Kasumi-1 (cell line): ENCODE data around the gene ARHGAP9.
"Not testable (repeated sequence)": the region's sequence is repeated elsewhere in the genome, so short reads cannot be mapped to it uniquely, and the experiment has no call there.

Experiments used
- DNase-seq, 2 experiments: peaks; one replicate each; lab custom pipeline; 2025; lab: John Stamatoyannopoulos, UW

Gene ARHGAP9

GRCh38 chr12:57479376-57480115, at the start of gene ARHGAP9:
Gene ARHGAP9, minus strand, starts transcription at chr12:57479866. Its CDS starts 460 bp downstream, at chr12:57479406.
- no peak for DNase-seq

DNA sequence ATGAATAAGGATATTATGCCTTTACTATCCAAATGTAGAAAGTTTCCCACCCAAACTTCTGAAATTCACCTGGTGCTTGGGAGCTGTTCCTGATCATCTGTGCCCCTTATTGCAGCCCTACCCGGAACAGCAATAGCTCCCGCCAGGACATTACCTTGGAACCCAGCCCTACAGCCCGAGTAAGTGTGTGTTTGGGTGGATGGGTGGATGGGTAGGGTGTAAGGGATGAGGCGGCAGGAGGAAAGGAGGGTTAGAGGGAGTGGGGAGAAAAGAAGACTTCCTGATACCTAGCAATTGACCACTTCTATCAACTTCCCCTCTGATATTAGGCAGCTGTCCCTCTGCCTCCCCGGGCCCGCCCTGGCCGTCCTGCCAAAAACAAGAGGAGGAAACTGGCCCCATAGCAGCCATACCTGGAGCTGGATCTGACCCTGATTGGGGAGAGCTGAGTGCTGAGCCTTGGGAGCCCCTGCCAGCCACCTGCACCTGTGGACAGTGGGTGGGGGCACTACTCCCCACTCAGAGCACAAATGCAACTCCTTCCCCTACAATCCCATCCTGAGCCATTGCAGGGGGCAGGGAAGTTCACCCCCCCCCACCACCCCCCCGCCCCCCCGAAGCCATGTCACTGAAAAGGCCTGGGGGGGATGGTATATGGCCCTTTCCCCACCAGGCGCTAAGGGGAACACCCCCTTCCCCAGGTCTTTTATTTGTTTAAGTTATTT, 49.3 kb upstream of the ARHGAP9 start:
- no peak for DNase-seq

DNA sequence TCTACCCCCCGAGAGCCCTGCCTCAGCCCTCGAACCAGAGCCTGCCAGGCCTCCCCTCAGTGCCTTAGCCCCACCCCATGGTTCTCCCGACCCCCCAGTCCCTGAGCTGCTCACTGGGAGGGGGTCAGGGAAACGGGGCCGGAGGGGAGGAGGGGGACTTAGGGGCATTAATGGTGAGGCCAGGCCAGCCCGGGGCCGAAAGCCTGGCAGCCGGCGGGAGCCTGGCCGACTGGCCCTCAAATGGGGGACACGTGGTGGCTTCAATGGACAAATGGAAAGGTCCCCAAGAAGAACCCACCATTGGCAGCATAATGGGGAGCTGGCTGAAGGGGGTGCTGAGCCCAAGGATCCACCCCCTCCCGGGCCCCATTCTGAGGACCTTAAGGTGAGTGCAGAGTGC, 48.5 kb upstream of the ARHGAP9 start:
- DNase-seq = no peak

- DNase-seq = no peak
Measured at GRCh38 chr12:57527184-57527583, 47.5 kb upstream of the ARHGAP9 start.

DNA sequence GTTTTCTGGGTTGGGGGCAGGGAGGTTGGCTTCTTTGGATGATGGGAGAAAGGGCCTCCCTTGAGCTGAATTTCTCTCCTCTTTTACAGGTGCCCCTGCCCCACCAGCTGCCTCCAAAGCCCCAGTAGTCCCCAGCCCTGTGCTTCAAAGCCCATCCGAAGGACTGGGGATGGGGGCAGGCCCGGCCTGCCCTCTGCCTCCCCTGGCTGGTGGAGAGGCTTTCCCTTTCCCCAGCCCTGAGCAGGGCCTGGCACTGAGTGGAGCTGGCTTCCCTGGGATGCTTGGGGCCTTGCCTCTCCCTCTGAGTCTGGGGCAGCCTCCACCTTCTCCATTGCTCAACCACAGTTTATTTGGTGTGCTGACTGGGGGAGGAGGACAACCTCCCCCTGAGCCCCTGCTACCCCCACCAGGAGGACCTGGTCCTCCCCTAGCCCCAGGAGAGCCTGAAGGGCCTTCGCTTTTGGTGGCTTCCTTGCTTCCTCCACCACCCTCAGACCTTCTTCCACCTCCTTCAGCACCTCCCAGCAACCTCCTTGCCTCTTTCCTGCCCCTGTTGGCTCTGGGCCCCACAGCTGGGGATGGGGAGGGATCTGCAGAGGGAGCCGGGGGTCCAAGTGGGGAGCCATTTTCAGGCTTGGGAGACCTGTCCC, 46.9 kb upstream of the ARHGAP9 start:
- no peak for DNase-seq

GRCh38 chr12:57525615-57526383, 46.1 kb upstream of the ARHGAP9 start:
- no peak for DNase-seq

DNA sequence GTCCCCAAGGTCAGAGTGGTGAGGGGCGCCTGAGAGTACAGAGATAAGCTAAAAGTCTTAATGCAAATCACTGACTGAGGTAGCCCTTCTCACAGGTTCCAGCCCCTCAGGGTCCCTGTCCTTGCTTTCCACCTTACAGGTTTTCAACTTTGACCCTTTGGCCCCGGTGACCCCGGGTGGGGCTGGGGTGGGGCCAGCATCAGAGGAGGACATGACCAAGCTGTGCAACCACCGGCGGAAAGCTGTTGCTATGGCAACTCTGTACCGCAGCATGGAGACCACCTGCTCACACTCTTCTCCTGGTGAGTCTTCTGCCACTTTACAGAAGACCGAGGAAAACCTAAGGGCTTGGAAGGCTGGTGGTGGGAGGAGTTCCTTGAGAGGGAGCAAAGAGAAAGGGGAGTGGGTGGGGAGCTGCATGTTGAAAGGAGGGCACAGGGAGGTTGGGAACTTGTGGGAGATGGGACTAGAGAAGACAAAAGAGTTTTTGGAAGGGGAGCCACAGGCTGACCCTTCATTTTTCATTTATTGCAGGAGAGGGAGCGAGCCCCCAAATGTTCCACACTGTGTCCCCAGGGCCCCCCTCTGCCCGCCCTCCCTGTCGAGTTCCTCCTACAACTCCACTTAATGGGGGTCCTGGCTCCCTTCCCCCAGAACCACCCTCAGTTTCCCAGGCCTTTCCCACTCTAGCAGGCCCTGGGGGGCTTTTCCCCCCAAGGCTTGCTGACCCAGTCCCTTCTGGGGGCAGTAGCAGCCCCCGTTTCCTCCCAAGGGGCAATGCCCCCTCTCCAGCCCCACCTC, 45.3 kb upstream of the ARHGAP9 start:
- no peak for DNase-seq

GRCh38 chr12:57523706-57524614, 44.3 kb upstream of the ARHGAP9 start:
- no peak for DNase-seq

DNA sequence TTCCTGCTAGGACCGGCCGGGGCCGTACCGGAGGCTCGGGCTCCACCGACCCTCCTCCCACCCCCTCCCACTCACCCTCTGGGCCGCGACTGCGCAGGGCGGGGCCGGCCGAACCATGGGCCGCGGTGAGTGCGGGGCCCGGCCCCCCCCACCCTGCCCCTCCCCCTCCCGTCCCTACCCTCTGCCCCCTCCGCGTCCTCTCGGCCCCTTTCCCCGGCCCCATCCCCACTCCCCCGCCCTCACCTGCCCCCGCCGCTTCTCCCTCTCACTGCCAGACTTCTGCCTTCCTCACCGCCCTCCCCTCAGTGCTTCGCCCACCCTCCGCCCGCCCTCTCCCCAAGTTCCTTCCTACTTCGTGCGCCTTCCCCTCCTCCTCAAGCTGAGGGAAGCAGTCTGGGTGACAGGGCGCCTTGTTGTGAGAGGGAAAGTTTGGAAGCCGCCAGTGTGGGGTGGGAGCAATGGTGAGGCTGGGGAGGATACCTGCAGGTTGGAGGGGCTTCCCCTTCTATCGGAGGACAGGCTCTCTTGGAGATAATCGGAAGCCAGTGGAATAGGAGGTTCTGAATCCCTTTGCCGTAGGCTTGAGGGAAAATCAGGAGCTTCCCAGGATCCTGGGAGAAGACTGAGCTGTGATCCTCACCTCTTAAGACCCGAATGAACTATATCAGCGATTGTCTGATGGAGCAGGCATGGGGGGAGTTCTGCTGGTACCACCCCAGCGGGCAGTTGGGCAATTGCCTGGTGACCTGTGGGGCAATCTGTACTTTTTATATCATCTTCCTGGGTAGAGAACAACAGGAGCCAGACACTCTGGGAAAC, 43.4 kb upstream of the ARHGAP9 start:
- peak; percentile 81 to 82 for DNase-seq

DNA sequence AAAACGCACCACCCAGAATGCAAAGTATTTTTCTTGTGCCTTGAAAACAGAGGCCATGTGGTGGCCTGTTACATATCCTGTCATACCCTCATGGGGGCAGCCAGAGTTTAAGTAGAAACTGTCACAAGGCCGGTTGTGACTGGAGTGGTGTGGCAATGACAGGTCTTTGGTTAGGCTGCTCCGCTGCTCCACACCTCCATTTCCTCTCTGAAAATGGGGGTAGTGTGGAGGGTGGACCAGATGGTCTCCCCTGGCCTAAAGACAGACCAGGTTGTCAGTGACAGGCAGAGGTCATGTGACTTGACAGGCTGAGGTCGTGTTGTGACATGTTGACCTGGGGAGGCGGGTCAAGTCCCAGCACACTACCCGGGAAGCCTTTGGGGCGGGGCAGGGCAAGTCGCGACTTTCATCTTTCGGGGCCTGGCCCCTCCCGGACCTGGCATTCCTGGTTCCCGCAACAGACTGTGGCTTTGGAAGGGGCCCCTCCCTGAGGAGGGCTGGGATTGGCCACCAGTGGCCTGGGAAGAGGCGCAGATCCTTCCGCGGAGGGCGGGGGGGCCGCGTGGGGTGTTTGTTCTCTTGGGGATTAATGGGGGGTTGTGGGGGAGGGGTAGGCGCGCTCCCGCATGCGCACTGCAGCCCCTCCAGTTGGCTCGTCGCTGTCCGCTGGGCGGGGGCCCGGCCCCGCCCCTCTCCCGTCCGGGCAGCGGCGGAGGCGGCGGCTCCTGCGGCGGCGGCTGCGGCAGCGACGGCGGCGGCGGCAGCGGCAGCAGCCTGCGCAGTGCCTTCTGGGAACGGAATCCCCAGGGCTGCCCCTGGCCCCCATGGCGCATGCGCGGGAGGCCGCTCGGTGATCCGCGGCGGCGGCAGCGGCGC, 42.6 kb upstream of the ARHGAP9 start, which contains the start of gene MBD6:
TSS of gene MBD6 (plus strand) at position 814 of the 876 bp plus-strand sequence. CDS start 1,480 bp downstream, outside the sequence.
- peak; percentile 80 to 84 for DNase-seq

DNA sequence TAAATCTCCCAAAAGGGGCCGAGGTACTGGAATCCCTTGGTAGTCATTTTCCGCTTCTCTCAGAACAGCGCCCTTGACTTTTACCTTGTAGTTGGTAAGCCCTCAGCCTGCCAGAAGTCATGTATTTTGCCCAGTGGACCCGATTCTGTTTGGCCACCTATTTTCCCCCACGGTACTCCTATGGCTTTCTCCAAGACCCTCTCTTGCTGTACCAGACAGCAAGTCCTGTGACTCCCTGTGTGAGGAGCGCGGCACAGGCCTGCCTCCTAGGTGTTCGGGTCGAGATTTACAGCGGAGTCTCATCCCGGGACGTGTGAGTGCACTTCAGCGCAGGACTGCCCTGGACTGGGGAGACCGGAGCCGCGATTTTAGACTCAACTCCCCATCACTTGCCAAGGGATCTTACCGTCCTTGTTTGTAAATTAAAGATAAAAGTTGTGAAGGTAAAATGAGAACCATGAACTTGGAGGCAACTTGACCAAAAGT, 41.9 kb upstream of the ARHGAP9 start:
- DNase-seq = no peak

GRCh38 chr12:57520053-57520818, 40.6 kb upstream of the ARHGAP9 start, which contains the start of gene DDIT3:
Gene DDIT3, minus strand, starts transcription at chr12:57520514. Its CDS starts 3,108 bp downstream, at chr12:57517406.
- peak; percentile 96 to 98 for DNase-seq

GRCh38 chr12:57519796-57520052, 40.1 kb upstream of the ARHGAP9 start:
- DNase-seq = peak in 1 of 2 experiments; percentile 24

DNA sequence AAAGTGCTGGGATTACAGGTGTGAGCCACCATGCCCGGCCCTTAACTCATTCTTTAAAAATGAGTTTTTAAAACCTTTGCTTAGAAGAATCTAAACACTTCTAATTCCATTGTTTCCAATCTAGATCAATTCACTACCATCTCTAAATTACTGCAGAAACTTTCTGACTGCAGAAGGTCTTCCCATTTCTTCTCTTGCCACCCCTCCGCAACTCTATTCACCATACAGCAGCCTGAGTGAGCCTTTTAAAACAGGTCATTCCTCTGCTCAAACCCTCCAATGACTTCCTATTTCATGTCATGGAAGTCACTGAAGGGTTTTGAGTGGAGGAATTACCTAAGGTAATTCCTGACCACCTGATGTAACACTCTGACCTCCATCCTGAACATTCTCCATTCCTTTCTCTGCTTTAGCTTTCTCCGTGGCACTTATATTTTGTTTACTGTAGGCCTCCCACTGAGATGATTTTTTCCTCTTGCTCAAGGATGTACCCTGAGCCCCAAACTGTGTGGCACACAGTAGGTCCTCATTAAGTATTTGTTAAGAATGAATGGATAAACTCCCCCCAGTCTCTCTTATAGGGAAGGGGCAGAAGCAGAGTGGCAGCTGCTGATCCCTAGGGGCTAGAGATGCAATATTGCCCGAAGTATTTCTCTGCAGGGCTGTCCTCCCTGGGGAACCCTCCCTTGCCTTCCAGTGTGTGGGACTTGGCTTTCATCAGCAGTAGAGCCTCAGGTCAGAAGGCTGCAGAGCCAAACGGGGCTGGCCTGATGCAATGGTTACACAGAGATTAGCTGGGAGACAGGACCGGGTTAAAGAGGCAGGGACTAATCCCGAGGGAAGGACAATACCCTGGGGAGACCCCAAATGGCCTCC, 39.5 kb upstream of the ARHGAP9 start:
- DNase-seq = no peak

GRCh38 chr12:57518176-57518919, 38.7 kb upstream of the ARHGAP9 start:
- no peak for DNase-seq

DNA sequence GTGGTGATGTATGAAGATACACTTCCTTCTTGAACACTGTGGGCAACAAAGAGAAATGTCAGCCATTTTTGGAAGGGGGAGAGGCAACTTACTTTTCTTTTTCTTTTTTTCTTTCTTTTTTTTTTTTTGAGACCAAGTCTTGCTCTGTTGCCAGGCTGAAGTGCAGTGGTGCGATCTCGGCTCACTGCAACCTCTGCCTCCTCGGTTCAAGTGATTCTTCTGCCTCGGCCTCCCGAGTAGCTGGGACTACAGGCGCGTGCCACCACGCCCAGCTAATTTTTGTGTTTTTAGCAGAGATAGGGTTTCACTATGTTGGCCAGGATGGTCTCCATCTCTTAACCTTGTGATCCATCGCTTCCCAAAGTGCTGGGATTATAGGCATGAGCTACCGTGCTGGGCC, 38.1 kb upstream of the ARHGAP9 start:
- not testable (repeated sequence) for DNase-seq
